Kidney epithelial cell (primary cell): ENCODE results near the gene NCOA6. TPM values are rescaled to one million over a fixed set of nuclear protein-coding genes. Genes with fewer than 3 reads are reported as not detected.

Experiments used
- DNase-seq: peaks from one replicate; pipeline ENCODE4 v3.0.0-alpha.2; 2010; ENCODE audit warnings: low read depth
- H3K27me3 ChIP-seq: 2 replicates; pipeline ENCODE4 v1.6.0; 2011; ENCODE audit warnings: low read length; ENCODE audit not compliant: control insufficient read depth, insufficient read depth
- H3K36me3 ChIP-seq: 2 replicates; pipeline ENCODE4 v1.5.1; 2011; ENCODE audit warnings: low read length; ENCODE audit not compliant: control insufficient read depth, insufficient read depth
- H3K4me3 ChIP-seq: 2 replicates; pipeline ENCODE4 v1.5.1; 2011; ENCODE audit warnings: low read depth, mild to moderate bottlenecking, control low read depth, low read length
- total RNA-seq: library from RNA; depleted of rRNA; stranded (reverse); fragments of >200 nt; gene quantifications from 2 replicates; pipeline ENCODE4 v1.2.3, GENCODE V29; 2015
- TF ChIP-seq, protein P1 (sequence below): IDR thresholded peaks from 2 replicates; pipeline ENCODE4 v1.5.1; 2011; ENCODE audit warnings: mild to moderate bottlenecking, moderate library complexity, low read length, control low read depth, inconsistent platforms; ENCODE audit not compliant: insufficient read depth, poor library complexity, severe bottlenecking

NCOA6 gene
- total RNA-seq, 1 donor from 2014 or later: 18.0 TPM

DNA sequence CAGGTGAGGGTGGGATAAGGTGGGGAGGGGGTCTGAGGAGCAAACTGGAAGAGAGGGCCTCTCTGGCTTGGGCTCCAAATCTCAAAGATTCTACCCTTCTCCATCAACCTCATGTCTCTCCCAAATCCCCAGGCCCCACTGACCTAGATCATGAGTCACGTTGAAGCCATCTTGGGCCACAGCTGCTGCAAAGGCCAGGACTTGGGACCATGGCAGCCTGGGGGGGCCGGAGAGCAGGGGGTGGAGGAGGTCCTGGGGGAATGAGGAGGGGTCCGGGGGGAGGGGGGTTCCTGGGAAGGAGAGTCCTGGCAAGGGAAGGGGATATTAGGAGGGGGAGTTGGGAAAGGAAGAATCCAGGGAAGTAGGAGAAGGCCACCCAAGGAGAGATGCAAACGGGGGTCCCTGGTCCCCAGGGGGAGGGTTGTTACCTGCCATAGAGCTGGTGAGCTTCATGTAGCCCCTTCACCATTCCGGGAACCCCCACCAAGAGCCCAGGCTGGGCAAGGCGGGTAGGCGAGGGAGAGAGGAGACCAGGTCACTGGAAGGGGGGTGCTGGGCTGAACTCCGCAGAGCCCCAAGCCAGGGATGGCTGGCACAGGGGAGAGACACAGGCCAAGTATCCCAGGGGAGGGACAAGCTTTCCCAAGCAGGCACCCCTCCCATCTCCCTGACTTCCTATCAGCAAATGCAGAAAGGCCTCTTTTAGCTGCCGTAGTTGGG, 34.5 kb upstream of the NCOA6 start:
- no peak for DNase-seq
- TF ChIP-seq, protein P1, sequence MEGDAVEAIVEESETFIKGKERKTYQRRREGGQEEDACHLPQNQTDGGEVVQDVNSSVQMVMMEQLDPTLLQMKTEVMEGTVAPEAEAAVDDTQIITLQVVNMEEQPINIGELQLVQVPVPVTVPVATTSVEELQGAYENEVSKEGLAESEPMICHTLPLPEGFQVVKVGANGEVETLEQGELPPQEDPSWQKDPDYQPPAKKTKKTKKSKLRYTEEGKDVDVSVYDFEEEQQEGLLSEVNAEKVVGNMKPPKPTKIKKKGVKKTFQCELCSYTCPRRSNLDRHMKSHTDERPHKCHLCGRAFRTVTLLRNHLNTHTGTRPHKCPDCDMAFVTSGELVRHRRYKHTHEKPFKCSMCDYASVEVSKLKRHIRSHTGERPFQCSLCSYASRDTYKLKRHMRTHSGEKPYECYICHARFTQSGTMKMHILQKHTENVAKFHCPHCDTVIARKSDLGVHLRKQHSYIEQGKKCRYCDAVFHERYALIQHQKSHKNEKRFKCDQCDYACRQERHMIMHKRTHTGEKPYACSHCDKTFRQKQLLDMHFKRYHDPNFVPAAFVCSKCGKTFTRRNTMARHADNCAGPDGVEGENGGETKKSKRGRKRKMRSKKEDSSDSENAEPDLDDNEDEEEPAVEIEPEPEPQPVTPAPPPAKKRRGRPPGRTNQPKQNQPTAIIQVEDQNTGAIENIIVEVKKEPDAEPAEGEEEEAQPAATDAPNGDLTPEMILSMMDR: no peak
- peaks cover 1% of the 10 kb centered on the region for H3K36me3 ChIP-seq
- no peaks in the 10 kb centered on the region for H3K27me3 ChIP-seq
- no peak overlapping the region for H3K4me3 ChIP-seq

DNA sequence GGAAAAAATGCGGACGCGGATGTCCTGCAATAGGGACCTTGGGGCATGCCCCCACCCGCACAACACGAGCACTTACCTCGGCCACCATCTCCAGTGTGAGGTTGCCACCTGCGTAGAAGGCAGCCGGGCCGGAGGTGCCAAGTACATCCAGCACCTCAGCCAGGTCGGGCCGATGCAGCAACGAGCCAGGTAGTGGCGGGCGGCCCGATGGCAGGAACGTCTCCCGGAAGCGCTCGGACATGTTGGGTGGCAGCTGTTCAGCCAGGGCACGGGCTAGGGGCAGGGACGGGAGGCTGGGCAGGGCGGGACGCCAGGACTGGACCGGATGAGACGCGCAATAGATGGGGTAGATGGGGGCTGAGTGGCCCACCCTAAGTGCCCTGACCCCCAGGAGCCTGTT, 33.9 kb upstream of the NCOA6 start:
- no peak overlapping the region for H3K4me3 ChIP-seq
- no peak for DNase-seq
- TF ChIP-seq, protein P1: no peak
- H3K36me3 ChIP-seq: peaks cover 1% of the 10 kb centered on the region
- H3K27me3 ChIP-seq: no peaks in the 10 kb centered on the region

DNA sequence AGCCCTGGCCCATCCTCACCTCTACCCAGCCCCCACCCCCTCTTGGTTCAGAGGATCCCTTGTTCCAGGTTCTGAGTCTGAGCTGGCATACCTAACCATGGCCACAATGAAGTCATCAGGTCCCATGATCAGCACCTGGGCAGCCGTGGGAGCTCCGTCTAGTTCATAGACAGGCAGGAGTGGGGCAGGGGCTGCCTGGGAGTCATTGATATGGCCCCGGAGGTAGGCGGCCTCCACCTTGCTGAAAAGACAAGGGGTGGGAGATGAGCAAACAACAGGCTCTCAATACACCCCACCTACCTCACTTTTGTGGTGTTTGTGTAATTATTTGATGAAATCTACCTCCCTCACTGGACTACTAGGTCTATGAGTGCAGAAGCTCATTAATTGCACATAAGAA, 26.8 kb upstream of the NCOA6 start:
- TF ChIP-seq, protein P1: no peak
- no peaks in the 10 kb centered on the region for H3K27me3 ChIP-seq
- H3K4me3 ChIP-seq: no peak overlapping the region
- no peaks in the 10 kb centered on the region for H3K36me3 ChIP-seq
- DNase-seq: no peak

DNA sequence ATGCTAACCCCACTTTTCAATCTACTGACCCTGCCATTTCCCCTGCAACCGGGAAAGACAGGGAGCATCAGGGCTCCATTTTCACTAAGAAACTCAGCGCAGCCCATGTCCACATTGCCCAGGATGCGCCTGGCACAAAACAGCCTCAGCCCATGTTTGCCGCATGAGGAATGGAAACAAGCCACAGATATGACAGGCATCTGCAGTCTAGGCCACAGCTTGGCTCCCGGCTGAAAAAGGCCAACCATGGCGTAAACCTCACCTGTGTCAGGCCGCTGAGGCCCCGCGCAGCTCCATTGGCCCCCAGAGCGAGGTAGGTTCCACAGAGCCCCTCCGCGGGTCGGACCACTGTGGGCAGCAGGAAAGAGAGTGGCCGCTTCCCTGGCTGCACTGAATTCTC, 25.5 kb upstream of the NCOA6 start:
- no peaks in the 10 kb centered on the region for H3K36me3 ChIP-seq
- TF ChIP-seq, protein P1: no peak
- no peaks in the 10 kb centered on the region for H3K27me3 ChIP-seq
- no peak overlapping the region for H3K4me3 ChIP-seq
- DNase-seq: no peak

DNA sequence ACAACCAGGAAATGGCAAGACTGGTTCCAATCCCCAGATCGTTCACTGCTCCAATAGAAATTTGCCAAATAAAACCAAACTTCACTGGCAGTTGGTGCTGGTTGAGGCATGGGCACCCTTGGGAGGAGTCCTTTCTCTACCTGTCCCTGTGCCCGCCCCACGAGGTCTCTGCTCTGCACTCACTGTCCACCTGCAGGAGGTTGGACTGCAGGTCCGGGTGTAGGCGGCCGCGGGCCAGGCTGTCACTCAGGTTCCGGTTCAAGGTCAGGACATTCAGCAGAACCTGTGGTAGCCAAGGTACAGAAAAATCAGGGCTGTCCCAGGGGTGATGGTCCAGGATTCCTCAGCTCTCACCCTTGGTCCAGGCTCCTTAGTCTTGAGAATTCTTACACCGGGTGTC, 24.3 kb upstream of the NCOA6 start:
- TF ChIP-seq, protein P1: no peak
- Histone ChIP-seq H3K27me3 (no peaks in the 10 kb centered on the region), H3K4me3 (no peak overlapping the region), H3K36me3 (no peaks in the 10 kb centered on the region)
- DNase-seq: no peak

DNA sequence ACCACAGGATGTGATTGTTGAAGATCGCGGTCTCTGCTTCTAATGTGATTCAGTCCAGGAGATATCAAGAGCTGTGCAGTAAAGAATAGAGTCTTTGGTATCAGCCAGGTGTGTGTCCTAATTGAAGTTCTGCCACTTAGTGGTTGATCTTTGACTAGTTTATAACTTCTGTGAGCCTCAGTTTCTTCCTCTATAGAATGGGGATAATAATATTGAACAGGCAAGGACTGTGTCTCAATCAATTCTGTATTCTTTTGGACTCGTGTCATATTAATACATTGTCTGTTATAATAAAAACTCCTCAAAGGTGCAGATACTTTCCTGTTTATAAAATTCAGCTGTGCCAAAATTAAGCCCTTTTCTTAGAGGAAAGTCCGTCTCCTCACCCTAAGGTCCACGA, 23.1 kb upstream of the NCOA6 start:
- TF ChIP-seq, protein P1: no peak
- no peak for DNase-seq
- Histone ChIP-seq H3K36me3 (no peaks in the 10 kb centered on the region), H3K27me3 (no peaks in the 10 kb centered on the region), H3K4me3 (no peak overlapping the region)
